GM19238 (cell line): ENCODE measurements around the gene INAFM1.

ENCODE experiments used
- DNase-seq: peaks from one replicate; pipeline ENCODE4 v3.0.0; 2011; ENCODE audit warnings: low spot score; ENCODE audit not compliant: insufficient read length

The INAFM1 gene

GRCh38 chr19:47274071-47274890, at the start of gene INAFM1:
Gene INAFM1 (plus strand): TSS chr19:47274885. CDS start chr19:47274920, 35 bp downstream.
- DNase-seq: peak; percentile 98

- DNase-seq: peak; percentile 94
These were observed 48.8 kb upstream of the INAFM1 start for GRCh38 chr19:47225746-47226425.

DNA sequence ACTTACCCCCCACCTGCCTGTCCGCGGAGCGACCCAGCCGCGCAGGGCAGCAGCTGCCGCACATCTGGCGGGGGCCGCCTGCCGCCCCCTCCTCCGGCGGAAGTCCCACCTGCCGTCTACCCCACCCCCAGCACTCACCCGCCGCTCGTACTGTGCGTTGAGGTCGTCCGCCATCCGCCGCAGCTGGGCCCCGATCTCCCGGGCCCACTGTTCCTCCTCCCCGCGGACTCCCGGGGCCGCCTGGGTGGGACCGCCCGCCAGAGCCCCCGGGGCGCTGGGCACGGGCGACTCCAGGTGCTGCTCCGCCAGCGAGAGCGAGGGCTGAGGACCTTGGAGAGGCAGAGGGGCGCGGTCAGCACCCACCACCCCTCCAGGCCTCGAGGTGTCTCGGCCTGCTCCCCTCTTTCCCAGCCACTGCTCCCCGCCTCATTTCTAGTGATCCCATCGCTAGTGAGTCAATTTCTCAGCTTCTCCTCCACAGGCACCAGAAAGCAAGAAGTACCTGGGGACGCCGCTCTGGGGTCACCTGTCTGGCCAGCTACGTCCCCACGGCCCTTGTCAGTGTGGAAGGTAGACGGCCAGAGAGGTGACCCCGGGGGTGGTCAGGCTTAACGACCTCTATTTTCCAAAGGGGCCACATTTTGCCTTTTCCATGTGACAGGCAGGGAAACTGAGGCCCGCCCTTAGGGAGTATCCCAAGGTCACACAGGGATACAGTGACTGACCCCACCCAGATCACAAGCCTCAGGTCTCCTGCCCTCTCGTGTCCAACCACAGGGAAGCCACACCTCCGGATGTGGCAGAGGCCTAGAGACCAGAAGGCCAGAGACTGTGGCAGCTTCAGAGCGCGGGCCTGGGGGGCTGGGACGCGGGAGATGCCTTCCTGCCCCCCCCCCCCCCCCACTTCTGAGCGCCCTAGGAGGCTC, 48.0 kb upstream of the INAFM1 start:
- peak; percentile 81 for DNase-seq

- DNase-seq: peak; percentile 80
These were observed 47.1 kb upstream of the INAFM1 start for GRCh38 chr19:47227352-47228167.

GRCh38 chr19:47228168-47228936, 46.3 kb upstream of the INAFM1 start:
- DNase-seq: no peak

- DNase-seq: no peak
These were observed 45.6 kb upstream of the INAFM1 start for GRCh38 chr19:47228937-47229675.

- no peak for DNase-seq
These were observed 45.0 kb upstream of the INAFM1 start for GRCh38 chr19:47229676-47230053.

GRCh38 chr19:47230054-47230920, 44.4 kb upstream of the INAFM1 start:
- DNase-seq: peak; percentile 76

DNA sequence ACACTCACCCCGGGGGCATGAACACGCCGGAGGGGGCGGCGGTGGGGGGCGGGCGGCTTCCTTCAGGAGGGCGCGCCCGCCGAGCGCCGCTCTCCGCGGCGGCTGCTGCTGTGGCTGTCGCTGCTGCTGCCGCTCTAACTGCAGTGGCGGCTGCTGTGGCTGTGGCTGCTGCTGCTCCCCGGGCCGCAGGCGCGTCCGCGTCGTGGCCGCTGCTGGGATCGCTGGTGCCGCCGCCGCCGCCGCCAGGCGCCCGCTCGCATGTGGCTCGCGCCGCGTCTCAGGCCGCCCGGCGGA, 43.8 kb upstream of the INAFM1 start, which contains the start of gene BBC3:
TSS of gene BBC3 (minus strand) at position 279 of the 294 bp plus-strand sequence. CDS start 2,768 bp downstream, outside the sequence.
- DNase-seq: no peak

DNA sequence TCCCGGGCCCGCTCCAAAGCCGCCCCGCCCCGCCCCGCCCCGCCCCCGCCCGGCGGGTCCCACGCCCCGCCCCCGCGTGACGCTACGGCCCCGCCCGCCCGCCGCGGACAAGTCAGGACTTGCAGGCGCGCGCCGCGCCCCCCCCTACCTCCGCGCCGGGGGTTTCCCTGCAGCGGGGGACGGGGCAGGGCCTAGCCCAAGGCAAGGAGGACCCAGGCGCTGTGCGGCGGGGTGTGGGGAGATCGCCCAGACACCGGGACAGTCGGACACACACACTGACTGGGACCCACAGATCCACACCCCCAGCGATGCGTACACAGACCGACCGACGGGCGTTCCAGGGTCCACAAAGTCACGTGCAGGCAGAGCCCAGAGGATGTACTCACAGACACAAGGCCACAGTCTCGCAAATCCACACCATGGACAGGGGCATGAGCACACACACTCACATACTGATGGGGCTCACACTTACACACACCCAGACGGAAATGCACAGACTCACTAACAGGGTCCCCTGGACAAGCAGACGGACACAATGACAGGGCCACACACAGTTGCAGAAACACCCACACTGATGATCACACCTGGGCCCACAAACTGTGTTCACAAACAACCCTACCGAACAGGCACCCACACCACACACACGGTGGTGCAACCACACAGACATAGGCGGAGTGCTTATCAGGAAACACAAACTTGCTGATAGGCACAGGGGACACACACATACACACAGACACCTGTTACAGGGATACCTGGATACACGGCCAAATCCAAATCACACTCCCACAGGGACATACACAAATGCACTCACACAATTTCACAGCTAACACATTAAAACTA, 43.2 kb upstream of the INAFM1 start:
- DNase-seq: peak; percentile 85

DNA sequence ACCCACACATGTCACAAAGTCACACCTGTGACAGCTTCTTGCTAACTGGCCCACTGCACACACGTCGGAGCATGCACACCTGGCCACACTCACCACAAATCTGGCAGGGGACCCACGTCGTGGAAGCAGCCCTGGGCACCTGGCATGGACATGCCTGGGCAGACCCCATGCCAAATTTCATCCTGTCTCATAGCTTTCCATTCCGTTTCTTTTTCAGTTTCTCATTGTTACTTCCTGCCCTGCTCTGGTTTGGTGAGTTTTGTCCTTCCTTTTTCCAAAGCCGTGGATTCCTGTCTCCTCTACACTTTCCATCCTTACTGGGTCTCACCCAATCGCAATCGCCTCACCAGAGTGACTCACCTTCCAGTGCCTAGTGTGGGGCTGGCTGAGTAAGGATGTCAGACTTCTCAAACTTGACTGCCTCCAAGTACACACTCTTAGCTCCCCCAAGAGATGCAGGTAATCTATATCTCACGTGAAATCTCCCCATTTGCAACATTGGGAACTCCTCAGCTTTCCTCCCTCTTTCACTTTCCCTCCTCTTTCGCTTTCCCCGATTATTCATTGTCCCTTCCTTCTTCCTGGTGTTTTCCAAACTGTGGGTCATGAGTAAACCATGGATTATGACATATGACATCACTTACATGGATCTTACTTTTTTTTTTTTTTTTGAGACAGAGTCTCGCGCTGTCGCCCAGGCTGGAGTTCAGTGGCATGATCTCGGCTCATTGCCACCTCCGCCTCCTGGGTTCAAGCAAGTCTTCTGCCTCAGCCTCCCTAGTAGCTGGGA, 42.1 kb upstream of the INAFM1 start:
- no peak for DNase-seq

GRCh38 chr19:47236072-47236675, 38.5 kb upstream of the INAFM1 start:
- no peak for DNase-seq

GRCh38 chr19:47239152-47239551, 35.5 kb upstream of the INAFM1 start:
- no peak for DNase-seq

- DNase-seq: peak; percentile 53
These were observed 34.9 kb upstream of the INAFM1 start for GRCh38 chr19:47239610-47240296.

DNA sequence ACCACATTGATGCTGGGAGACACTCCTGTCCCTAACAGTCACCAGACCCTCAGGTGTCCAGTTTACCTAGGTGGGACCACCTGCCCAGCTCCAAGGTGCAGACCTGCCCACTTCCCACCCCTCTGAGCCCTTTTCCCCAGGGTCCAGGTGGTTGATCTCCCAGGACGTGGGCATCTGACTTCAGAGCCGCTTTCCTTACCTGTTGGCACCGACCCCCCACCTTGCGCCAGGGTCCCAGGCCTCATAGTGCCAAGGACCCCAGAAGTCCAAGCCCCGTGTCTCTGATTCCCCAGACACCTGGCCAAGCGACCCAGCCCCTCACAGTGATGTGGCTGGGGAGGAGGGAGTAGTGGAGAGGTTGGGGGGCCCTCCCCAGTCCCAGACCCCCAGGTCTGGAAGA, 34.1 kb upstream of the INAFM1 start:
- no peak for DNase-seq
